Bronchial epithelial cell (primary cell): Measurements from ENCODE around the gene LMOD2. TPM values are rescaled to one million over a fixed set of nuclear protein-coding genes. Genes with fewer than 3 reads are reported as not detected.

Experiments used
- DNase-seq: peaks from one replicate; pipeline ENCODE4 v3.0.0-alpha.2; 2010; ENCODE audit warnings: low read depth
- FAIRE-seq: peaks from 2 replicates; lab custom pipeline; 2011; peaks lifted over from hg19 to GRCh38; lab: Jason Lieb, UNC
- H3K27me3 ChIP-seq: 2 replicates; pipeline ENCODE4 v1.5.1; 2011; ENCODE audit warnings: low read length; ENCODE audit not compliant: control insufficient read depth, insufficient read depth
- H3K36me3 ChIP-seq: 2 replicates; pipeline ENCODE4 v1.5.1; 2011; ENCODE audit warnings: low read length; ENCODE audit not compliant: control insufficient read depth, insufficient read depth
- H3K4me3 ChIP-seq: 2 replicates; pipeline ENCODE4 v1.5.1; 2011; ENCODE audit warnings: mild to moderate bottlenecking, low read depth, low read length, control low read depth
- CTCF ChIP-seq: IDR thresholded peaks from 2 replicates; pipeline ENCODE4 v1.5.1; 2011; ENCODE audit warnings: mild to moderate bottlenecking, moderate library complexity, low read length, control low read depth, inconsistent platforms; ENCODE audit not compliant: insufficient read depth, severe bottlenecking
- total RNA-seq: library from RNA; depleted of rRNA; stranded (reverse); fragments of >200 nt; gene quantifications from 2 replicates; pipeline ENCODE4 v1.2.1, GENCODE V29; 2014

The LMOD2 gene
- total RNA-seq, 1 donor from 2014 or later = not detected

GRCh38 chr7:123680580-123680979, 24.9 kb downstream of the LMOD2 start:
- no peak overlapping the region for H3K4me3 ChIP-seq

DNA sequence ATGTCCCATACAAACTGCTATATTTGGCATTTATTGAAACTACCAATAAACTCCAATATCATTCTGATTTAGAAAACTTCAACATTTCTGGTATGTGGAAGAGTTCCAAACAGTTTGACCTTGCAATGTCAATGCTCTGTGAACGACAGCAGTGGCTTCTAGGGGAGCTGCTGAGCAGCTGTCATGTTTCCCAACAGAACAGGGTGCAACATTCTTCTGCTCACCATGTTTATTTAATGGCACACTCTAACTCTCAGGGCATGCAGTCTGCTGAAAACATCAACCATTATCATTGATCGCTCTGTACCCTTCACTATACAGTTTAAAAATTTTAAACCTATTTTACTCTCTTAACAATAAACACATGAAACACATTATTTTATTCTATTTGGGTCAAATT, 25.9 kb downstream of the LMOD2 start:
- Histone ChIP-seq H3K27me3 (no peaks in the 10 kb centered on the region), H3K4me3 (no peak overlapping the region), H3K36me3 (peaks cover 2% of the 10 kb centered on the region)
- DNase-seq = no peak
- no peak for TF ChIP-seq CTCF
- no peak for FAIRE-seq

More at GRCh38 chr7:123680580-123680979, 24.9 kb downstream of the LMOD2 start:
- Histone ChIP-seq H3K27me3 (no peaks in the 10 kb centered on the region), H3K36me3 (peaks cover 2% of the 10 kb centered on the region)
- no peak for TF ChIP-seq CTCF
- DNase-seq (no peak), FAIRE-seq (no peak)

DNA sequence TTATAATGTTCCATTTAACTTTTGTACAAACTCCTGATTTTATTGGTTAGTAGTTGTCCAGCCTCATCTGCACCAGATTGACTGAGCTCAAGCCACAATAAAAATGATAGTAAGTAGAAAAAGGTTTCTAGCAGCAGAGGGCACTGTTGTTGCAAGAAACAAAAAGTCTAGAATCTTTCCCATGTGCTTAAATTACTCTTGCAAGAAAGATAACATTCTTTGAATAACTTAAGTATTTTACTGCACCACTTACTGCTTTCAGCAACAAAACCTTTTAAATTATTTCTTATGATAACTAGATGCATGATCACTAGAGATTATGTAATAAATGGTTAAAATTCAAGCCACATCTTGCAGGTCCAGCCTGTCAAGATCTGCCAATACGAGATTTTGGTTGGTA, 27.0 kb downstream of the LMOD2 start:
- DNase-seq (peak; percentile 59), FAIRE-seq (no peak)
- peaks cover 2% of the 10 kb centered on the region for H3K36me3 ChIP-seq
- H3K4me3 ChIP-seq = no peak overlapping the region
- TF ChIP-seq CTCF = peak; percentile 42
- H3K27me3 ChIP-seq = no peaks in the 10 kb centered on the region

DNA sequence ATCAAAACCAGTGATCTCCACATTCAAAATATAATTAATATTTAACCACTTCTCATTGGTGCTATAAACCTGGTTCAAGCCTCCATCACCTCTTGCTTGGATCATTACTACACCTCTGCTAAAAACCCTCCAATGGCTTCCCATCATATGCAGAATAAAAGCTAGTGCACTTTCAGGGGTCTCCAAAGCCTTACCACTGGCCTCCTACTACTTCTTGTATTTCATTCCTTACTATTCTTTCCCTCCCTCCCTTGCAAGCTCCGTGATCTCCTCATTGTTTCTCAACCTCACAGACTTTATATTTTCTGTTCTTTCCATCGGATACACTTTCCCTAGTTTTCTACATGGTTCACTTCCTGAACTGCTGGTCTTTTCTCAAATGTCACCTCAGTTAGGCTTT, 31.5 kb downstream of the LMOD2 start:
- FAIRE-seq (no peak), DNase-seq (no peak)
- Histone ChIP-seq H3K27me3 (no peaks in the 10 kb centered on the region), H3K4me3 (no peak overlapping the region), H3K36me3 (peaks cover 1% of the 10 kb centered on the region)
- no peak for TF ChIP-seq CTCF

DNA sequence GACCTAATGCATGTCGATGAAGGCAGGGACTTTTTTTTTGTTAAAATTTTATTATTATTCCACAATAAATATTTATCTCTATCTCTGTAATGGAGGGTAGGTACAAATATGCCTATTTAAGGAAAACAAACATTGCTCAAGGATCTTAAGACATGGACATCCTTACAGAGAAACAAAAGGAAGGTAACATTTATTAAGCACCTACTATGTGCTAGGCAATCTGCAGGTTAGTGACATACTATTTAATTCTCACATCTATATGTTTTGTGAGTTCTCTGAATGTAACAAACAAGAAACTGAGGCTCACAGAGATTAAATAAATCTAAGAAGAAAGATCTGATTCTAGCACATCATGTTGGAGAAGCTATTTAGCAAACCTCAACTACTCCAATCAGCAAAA, 32.1 kb downstream of the LMOD2 start:
- Histone ChIP-seq H3K27me3 (no peaks in the 10 kb centered on the region), H3K4me3 (no peak overlapping the region), H3K36me3 (peaks cover 5% of the 10 kb centered on the region)
- DNase-seq (no peak), FAIRE-seq (no peak)
- TF ChIP-seq CTCF = no peak

DNA sequence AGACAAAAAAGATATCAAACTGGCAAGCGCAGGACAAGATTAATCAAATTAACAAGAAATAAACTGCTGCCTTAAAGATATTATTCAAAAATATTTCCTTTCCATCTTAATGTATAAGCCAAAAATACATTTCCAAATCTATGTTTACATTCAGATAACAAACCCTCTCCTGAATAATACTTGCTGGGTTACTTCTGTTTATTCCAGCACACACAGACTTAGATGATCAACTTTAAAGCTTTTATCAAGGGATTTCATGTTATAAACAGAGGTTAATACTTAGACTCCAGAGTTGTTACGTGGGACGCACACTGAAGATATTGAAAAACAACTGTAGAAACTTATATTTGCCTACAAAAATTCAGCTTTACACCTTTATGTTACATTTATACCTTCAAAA, 33.6 kb downstream of the LMOD2 start:
- H3K36me3 ChIP-seq = peaks cover 5% of the 10 kb centered on the region
- no peak for FAIRE-seq
- DNase-seq = no peak

More for the DNA sequence above, 33.6 kb downstream of the LMOD2 start:
- no peak for TF ChIP-seq CTCF
- Histone ChIP-seq H3K4me3 (no peak overlapping the region), H3K27me3 (no peaks in the 10 kb centered on the region)
